Measurements from ENCODE around the gene ZFPM1.

Gene ZFPM1

GRCh38 chr16:88531346-88531745, 78.3 kb downstream of the ZFPM1 start:
- H3K36me3 ChIP-seq (ENCODE audit: control insufficient read depth, insufficient read depth, low read length): peaks cover 3% of the 10 kb centered on the region; the same call in 1 of the 2 replicates
- no peak for DNase-seq (ENCODE audit: extremely low read depth, insufficient read length)
- no peaks in the 10 kb centered on the region for H3K27me3 ChIP-seq (replicated peaks; ENCODE audit: control insufficient read depth, insufficient read depth, low read length)
- TF ChIP-seq CTCF (IDR thresholded peaks at IDR 0.05; ENCODE audit: insufficient read depth, low read length, poor library complexity, severe bottlenecking): no peak
- H3K4me3 ChIP-seq (replicated peaks; ENCODE audit: low read depth, low read length): no peak overlapping the region

- peaks cover 3% of the 10 kb centered on the region; the same call in 1 of the 2 replicates for H3K36me3 ChIP-seq (ENCODE audit: control insufficient read depth, insufficient read depth, low read length)
- H3K4me3 ChIP-seq (replicated peaks; ENCODE audit: low read depth, low read length): no peak overlapping the region
- TF ChIP-seq CTCF (IDR thresholded peaks at IDR 0.05; ENCODE audit: insufficient read depth, low read length, poor library complexity, severe bottlenecking): no peak
- no peak for DNase-seq (ENCODE audit: extremely low read depth, insufficient read length)
- no peaks in the 10 kb centered on the region for H3K27me3 ChIP-seq (replicated peaks; ENCODE audit: control insufficient read depth, insufficient read depth, low read length)
Observed at GRCh38 chr16:88531931-88532433, 78.9 kb downstream of the ZFPM1 start.

- H3K27me3 ChIP-seq (replicated peaks; ENCODE audit: control insufficient read depth, insufficient read depth, low read length): no peaks in the 10 kb centered on the region
- TF ChIP-seq CTCF (IDR thresholded peaks at IDR 0.05; ENCODE audit: insufficient read depth, low read length, poor library complexity, severe bottlenecking): no peak
- peaks cover 3% of the 10 kb centered on the region; the same call in 1 of the 2 replicates for H3K36me3 ChIP-seq (ENCODE audit: control insufficient read depth, insufficient read depth, low read length)
- H3K4me3 ChIP-seq (replicated peaks; ENCODE audit: low read depth, low read length): no peak overlapping the region
- no peak for DNase-seq (ENCODE audit: extremely low read depth, insufficient read length)
Observed at GRCh38 chr16:88532434-88533241, 79.6 kb downstream of the ZFPM1 start.

GRCh38 chr16:88533381-88533917, 80.4 kb downstream of the ZFPM1 start:
- peaks cover 3% of the 10 kb centered on the region; the same call in 1 of the 2 replicates for H3K36me3 ChIP-seq (ENCODE audit: control insufficient read depth, insufficient read depth, low read length)
- no peak overlapping the region for H3K4me3 ChIP-seq (replicated peaks; ENCODE audit: low read depth, low read length)
- no peaks in the 10 kb centered on the region for H3K27me3 ChIP-seq (replicated peaks; ENCODE audit: control insufficient read depth, insufficient read depth, low read length)
- no peak for DNase-seq (ENCODE audit: extremely low read depth, insufficient read length)
- TF ChIP-seq CTCF (IDR thresholded peaks at IDR 0.05; ENCODE audit: insufficient read depth, low read length, poor library complexity, severe bottlenecking): no peak

GRCh38 chr16:88533932-88534637, 81.0 kb downstream of the ZFPM1 start:
- peak; percentile 84 for DNase-seq (ENCODE audit: extremely low read depth, insufficient read length)
- Histone ChIP-seq H3K4me3 (replicated peaks; ENCODE audit: low read depth, low read length) (peak overlapping the region; percentile 57), H3K36me3 (ENCODE audit: control insufficient read depth, insufficient read depth, low read length) (peaks cover 3% of the 10 kb centered on the region; the same call in 1 of the 2 replicates), H3K27me3 (replicated peaks; ENCODE audit: control insufficient read depth, insufficient read depth, low read length) (no peaks in the 10 kb centered on the region)
- TF ChIP-seq CTCF (IDR thresholded peaks at IDR 0.05; ENCODE audit: insufficient read depth, low read length, poor library complexity, severe bottlenecking): no peak

Measured in GM06990 (cell line).